Mesothelial cell of epicardium (in vitro differentiated cells): ENCODE measurements around the gene KDM5A. TPM values are rescaled to one million over a fixed set of nuclear protein-coding genes. Genes with fewer than 3 reads are reported as not detected.

Experiments used
- DNase-seq, 2 experiments: peaks; one replicate each; pipeline ENCODE4 v3.0.0; 2021; ENCODE audit warnings: low spot score in 2 of 2; ENCODE audit not compliant: unreplicated experiment in 2 of 2
- H3K27ac Mint-ChIP-seq: 2 replicates; pipeline ENCODE4 v1.8.0; 2021; ENCODE audit warnings: mixed read lengths
- H3K27me3 Mint-ChIP-seq: 2 replicates; pipeline ENCODE4 v1.8.0; 2021; ENCODE audit warnings: low read depth, mixed read lengths
- H3K36me3 Mint-ChIP-seq: 2 replicates; pipeline ENCODE4 v1.8.0; 2021; ENCODE audit warnings: mixed read lengths
- H3K4me1 Mint-ChIP-seq: 2 replicates; pipeline ENCODE4 v1.8.0; 2021; ENCODE audit warnings: mixed read lengths
- H3K4me3 Mint-ChIP-seq: 2 replicates; pipeline ENCODE4 v1.8.0; 2021; ENCODE audit warnings: mild to moderate bottlenecking, moderate library complexity, mixed read lengths
- H3K9me3 Mint-ChIP-seq: 2 replicates; pipeline ENCODE4 v1.8.0; 2021; ENCODE audit warnings: mixed read lengths
- CTCF ChIP-seq: fragments of 200-600 bp; sonication (generic); IDR thresholded peaks from one replicate; pipeline ENCODE4 v1.5.0; 2021; ENCODE audit warnings: antibody characterized with exemption; ENCODE audit not compliant: unreplicated experiment
- total RNA-seq: library from RNA; stranded (reverse); gene quantifications from 3 replicates; pipeline ENCODE4 v1.2.1, GENCODE V29; 2021

The KDM5A gene
- total RNA-seq, 1 donor from 2014 or later = 96.2 TPM

- no peak for TF ChIP-seq CTCF
- H3K4me3 Mint-ChIP-seq = no peak overlapping the region
- H3K36me3 Mint-ChIP-seq = no peaks in the 10 kb centered on the region
- H3K27me3 Mint-ChIP-seq = peaks cover 8% of the 10 kb centered on the region
- H3K9me3 Mint-ChIP-seq = peaks cover 20% of the 10 kb centered on the region
- H3K27ac Mint-ChIP-seq = no peak overlapping the region
- DNase-seq = peak in 1 of 2 experiments; percentile 11
- H3K4me1 Mint-ChIP-seq = no peaks in the 10 kb centered on the region
Observed at GRCh38 chr12:234019-234418, 155.1 kb downstream of the KDM5A start.

GRCh38 chr12:233615-233968 is 155.5 kb downstream of the KDM5A start:
- DNase-seq = no peak

GRCh38 chr12:232731-233614 is 156.1 kb downstream of the KDM5A start:
- Mint-ChIP-seq H3K9me3 (peaks cover 20% of the 10 kb centered on the region), H3K27ac (no peak overlapping the region), H3K27me3 (peaks cover 16% of the 10 kb centered on the region), H3K4me3 (no peak overlapping the region), H3K36me3 (no peaks in the 10 kb centered on the region), H3K4me1 (no peaks in the 10 kb centered on the region)
- no peak for TF ChIP-seq CTCF
- no peak for DNase-seq

More at GRCh38 chr12:233615-233968, 155.5 kb downstream of the KDM5A start:
- H3K4me1 Mint-ChIP-seq = no peaks in the 10 kb centered on the region
- no peak for TF ChIP-seq CTCF
- no peak overlapping the region for H3K4me3 Mint-ChIP-seq
- H3K27ac Mint-ChIP-seq = no peak overlapping the region
- peaks cover 12% of the 10 kb centered on the region for H3K27me3 Mint-ChIP-seq
- peaks cover 20% of the 10 kb centered on the region for H3K9me3 Mint-ChIP-seq
- no peaks in the 10 kb centered on the region for H3K36me3 Mint-ChIP-seq

- peaks cover 13% of the 10 kb centered on the region for H3K9me3 Mint-ChIP-seq
- peak in 1 of 2 experiments; percentile 10 for DNase-seq
- H3K4me3 Mint-ChIP-seq = no peak overlapping the region
- no peaks in the 10 kb centered on the region for H3K4me1 Mint-ChIP-seq
- TF ChIP-seq CTCF = no peak
- H3K27ac Mint-ChIP-seq = no peak overlapping the region
- no peaks in the 10 kb centered on the region for H3K36me3 Mint-ChIP-seq
- H3K27me3 Mint-ChIP-seq = peaks cover 29% of the 10 kb centered on the region
Observed at GRCh38 chr12:230925-231671, 158.0 kb downstream of the KDM5A start.

Other genes starting within 250 kb of the KDM5A start
- gene SLC6A12, start 175.2 kb downstream of the KDM5A start, total RNA-seq = 0.29 TPM in 2 of 3 replicates, not detected in the other
- 0.97 to 2.5 TPM (median 1.2 TPM) in 3 replicates for gene SLC6A13, start 126.5 kb downstream of the KDM5A start, total RNA-seq
- gene CCDC77, start 12.3 kb upstream of the KDM5A start, total RNA-seq = 13.8 to 16.8 TPM (median 15.5 TPM) in 3 replicates
- gene B4GALNT3, start 70.6 kb upstream of the KDM5A start, total RNA-seq = 6.9 to 7.3 TPM (median 7.0 TPM) in 3 replicates